Endothelial cell of umbilical vein (primary cell): ENCODE measurements around the gene ZNF611. TPM values are rescaled to one million over a fixed set of nuclear protein-coding genes. Genes with fewer than 3 reads are reported as not detected.

Source experiments
- BruUV-seq: library from RNA; stranded (reverse); fragments of 400-500 nt; replicated peaks from 2 replicates; lab custom pipeline; 2021; lab: Mats Ljungman, UMichigan
- CTCF ChIA-PET: fragments of 300-600, 350-600 bp; sonication (Branson Sonifier 250); formaldehyde crosslinking; loops from one replicate; lab custom pipeline; 2021; ENCODE audit warnings: antibody characterized with exemption, inconsistent platforms; lab: Charles Lee
- POLR2A ChIA-PET: fragments of 300-600, 350-600 bp; sonication (Branson Sonifier 250); formaldehyde crosslinking; loops from one replicate; lab custom pipeline; 2021; ENCODE audit warnings: antibody characterized with exemption, inconsistent platforms; lab: Charles Lee
- DNase-seq: peaks from one replicate; pipeline ENCODE4 v3.0.0-alpha.2; 2011; ENCODE audit warnings: low read depth, low spot score
- FAIRE-seq: peaks from 2 replicates; lab custom pipeline; 2011; peaks lifted over from hg19 to GRCh38; lab: Jason Lieb, UNC
- H2AFZ ChIP-seq: 2 replicates; pipeline ENCODE4 v1.6.0; 2012; ENCODE audit warnings: low read depth, low read length, control low read depth, inconsistent platforms
- H3K27ac ChIP-seq: 2 replicates; pipeline ENCODE4 v1.5.1; 2011; ENCODE audit warnings: low read depth, mild to moderate bottlenecking, control low read depth, low read length, moderate library complexity; ENCODE audit not compliant: insufficient read depth
- H3K27me3 ChIP-seq, 2 experiments: 2 replicates each; pipeline versions ENCODE4 v1.6.0 to v1.6.1; 2011; ENCODE audit warnings: low read length in 2 of 2, mixed read lengths in 1 of 2; ENCODE audit not compliant: control insufficient read depth in 2 of 2, insufficient read depth in 2 of 2
- H3K36me3 ChIP-seq, 2 experiments: 2 replicates in 1 of 2; 3 replicates in 1 of 2; pipeline ENCODE4 v1.5.1; 2011; ENCODE audit warnings: low read length in 2 of 2, mild to moderate bottlenecking in 1 of 2, moderate library complexity in 1 of 2; ENCODE audit not compliant: control insufficient read depth in 2 of 2, insufficient read depth in 2 of 2; ENCODE audit errors: extremely low read depth in 1 of 2
- H3K4me1 ChIP-seq: 3 replicates; pipeline ENCODE4 v1.5.1; 2011; ENCODE audit warnings: mild to moderate bottlenecking, low read length; ENCODE audit not compliant: control insufficient read depth, insufficient read depth; ENCODE audit errors: extremely low read depth
- H3K4me2 ChIP-seq: 2 replicates; pipeline ENCODE4 v1.6.1; 2011; ENCODE audit warnings: low read length, control low read depth, mixed read lengths; ENCODE audit not compliant: insufficient read depth
- H3K4me3 ChIP-seq, 3 experiments: fragments of 200-600 bp in 1 of 3; sonication (generic), shearing (Covaris generic) in 1 of 3; replicated peaks in 1 of 3; 2 replicates each; pipeline ENCODE4 v1.5.1; 2011 to 2016; ENCODE audit warnings: control low read depth in 3 of 3, low read length in 3 of 3, mild to moderate bottlenecking in 2 of 3, inconsistent platforms in 1 of 3, low read depth in 1 of 3, moderate library complexity in 1 of 3; ENCODE audit not compliant: insufficient read depth in 1 of 3
- H3K79me2 ChIP-seq: 2 replicates; pipeline ENCODE4 v1.6.0; 2012; ENCODE audit warnings: low read length, inconsistent platforms; ENCODE audit not compliant: control insufficient read depth, insufficient read depth
- H3K9ac ChIP-seq: replicated peaks from 2 replicates; pipeline ENCODE3; 2011; ENCODE audit warnings: low read length, control low read depth; ENCODE audit not compliant: insufficient read depth; ENCODE audit errors: extremely low read depth
- H3K9me1 ChIP-seq: replicated peaks from 3 replicates; pipeline ENCODE4 v1.6.0; 2011; ENCODE audit warnings: mild to moderate bottlenecking, low read length; ENCODE audit not compliant: control insufficient read depth, insufficient read depth; ENCODE audit errors: extremely low read depth
- H3K9me3 ChIP-seq: replicated peaks from 2 replicates; pipeline ENCODE4 v1.5.1; 2012; ENCODE audit warnings: low read length, inconsistent platforms; ENCODE audit not compliant: control insufficient read depth, insufficient read depth
- H4K20me1 ChIP-seq: replicated peaks from 2 replicates; pipeline ENCODE3; 2011; ENCODE audit warnings: mild to moderate bottlenecking, low read length; ENCODE audit not compliant: control insufficient read depth, insufficient read depth; ENCODE audit errors: extremely low read depth
- EZH2 ChIP-seq: IDR thresholded peaks from 2 replicates; pipeline ENCODE4 v1.6.1; 2012; ENCODE audit warnings: borderline replicate concordance, low read depth, mild to moderate bottlenecking, moderate library complexity, low read length, inconsistent platforms; ENCODE audit not compliant: severe bottlenecking
- FOS ChIP-seq: IDR thresholded peaks from 2 replicates; pipeline ENCODE4 v1.6.1; 2011; ENCODE audit warnings: mild to moderate bottlenecking, low read length, moderate library complexity, borderline replicate concordance; ENCODE audit not compliant: insufficient read depth
- GATA2 ChIP-seq: IDR thresholded peaks from 2 replicates; pipeline ENCODE4 v1.7.0; 2011; ENCODE audit warnings: low read depth, mild to moderate bottlenecking, moderate library complexity, mixed read lengths, low read length; ENCODE audit not compliant: insufficient read length, insufficient read depth
- JUN ChIP-seq: IDR thresholded peaks from 2 replicates; pipeline ENCODE4 v1.6.1; 2011; ENCODE audit warnings: borderline replicate concordance, low read depth; ENCODE audit not compliant: insufficient read length, insufficient read depth
- MYC ChIP-seq: IDR thresholded peaks from one replicate; pipeline ENCODE4 v1.6.1; 2011; ENCODE audit warnings: mild to moderate bottlenecking, low read depth, low read length
- POLR2A ChIP-seq: IDR thresholded peaks from 2 replicates; pipeline ENCODE4 v1.6.1; 2012; ENCODE audit warnings: low read depth, mild to moderate bottlenecking, control low read depth, low read length
- POLR2AphosphoS5 ChIP-seq: IDR thresholded peaks from 2 replicates; pipeline ENCODE4 v1.6.1; 2012; ENCODE audit warnings: low read depth, mild to moderate bottlenecking, control low read depth, low read length, moderate library complexity; ENCODE audit not compliant: insufficient read depth
- dilution Hi-C: fragments of 300-500 bp; cut with MboI; formaldehyde crosslinking; loops from one replicate; pipeline ENCODE4 v1.15.0; 2019; ENCODE audit warnings: low sequenced_read_pairs; ENCODE audit not compliant: extremely low pct_ligation_motif_present
- intact Hi-C: fragments of 100-400 bp; cut with micrococcal nuclease; formaldehyde crosslinking; loops from one replicate; pipeline ENCODE4 v1.10.0; 2022
- polyA plus RNA-seq, 4 experiments: library from polyadenylated mRNA; depleted of rRNA in 3 of 4; stranded (reverse) in 3 of 4; unstranded in 1 of 4; fragments of >200 nt; gene quantifications; 2 replicates each; pipeline versions ENCODE4 v1.2.1 to v1.2.3, GENCODE V29; 2011 to 2012; ENCODE audit warnings: missing spikeins in 1 of 4
- total RNA-seq: library from RNA; stranded (reverse); gene quantifications from 2 replicates; pipeline ENCODE4 v1.2.3, GENCODE V29; 2021
- TF ChIP-seq, protein P1 (sequence below), 2 donors: IDR thresholded peaks; 1 replicate in 1 of 2; 2 replicates in 1 of 2; pipeline ENCODE4 v1.5.1; 2011; ENCODE audit warnings: low read length in 2 of 2, mild to moderate bottlenecking in 2 of 2, moderate library complexity in 2 of 2, control low read depth in 1 of 2, inconsistent platforms in 1 of 2, low read depth in 1 of 2; ENCODE audit not compliant: insufficient read depth in 1 of 2; ENCODE audit errors: extremely low read depth in 1 of 2
- TF ChIP-seq, protein P2 (sequence below): IDR thresholded peaks from 2 replicates; pipeline ENCODE4 v1.6.1; 2011; ENCODE audit not compliant: insufficient read depth, insufficient read length

Gene ZNF611
- total and polyA plus RNA-seq, 2 donors (not counting 3 experiments of a cell fraction or from before 2014, with no cell fraction given) = 3.1 to 20.0 TPM

DNA sequence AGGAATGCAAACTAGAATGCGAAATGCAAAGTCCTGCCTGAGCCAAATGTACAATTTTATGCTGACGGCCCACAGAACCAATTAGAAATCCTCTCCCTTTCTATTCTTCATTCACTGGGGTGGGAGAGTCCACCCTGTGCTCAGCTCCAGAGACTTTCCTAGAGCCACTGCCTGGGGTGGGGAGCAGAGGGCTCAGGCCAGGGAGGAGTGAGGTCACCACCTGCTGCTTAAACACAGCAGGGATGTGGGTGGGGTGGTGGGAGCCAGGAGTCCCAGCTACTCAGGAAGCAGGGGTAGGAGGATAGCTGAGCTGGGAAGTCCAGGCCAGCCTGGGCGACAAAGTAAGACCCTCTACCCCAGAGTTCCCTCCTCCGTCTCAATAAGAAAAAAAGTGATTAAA is 69.8 kb downstream of the ZNF611 start:
- DNase-seq (no peak), FAIRE-seq (no peak)
- Histone ChIP-seq H2AFZ (no peak overlapping the region), H3K4me2 (no peak overlapping the region), H3K27me3 (no peaks in the 10 kb centered on the region), H4K20me1 (no peaks in the 10 kb centered on the region), H3K9ac (no peak overlapping the region), H3K9me3 (no peaks in the 10 kb centered on the region), H3K79me2 (peaks cover 40% of the 10 kb centered on the region), H3K4me3 (no peak overlapping the region), H3K36me3 (peaks cover 0 to 5% of the 10 kb centered on the region in 2 experiments), H3K27ac (no peak overlapping the region), H3K9me1 (no peaks in the 10 kb centered on the region), H3K4me1 (no peaks in the 10 kb centered on the region)
- ChIA-PET CTCF (no interaction called here), POLR2A (no interaction called here)
- TF ChIP-seq POLR2A = no peak
- TF ChIP-seq, protein P1, sequence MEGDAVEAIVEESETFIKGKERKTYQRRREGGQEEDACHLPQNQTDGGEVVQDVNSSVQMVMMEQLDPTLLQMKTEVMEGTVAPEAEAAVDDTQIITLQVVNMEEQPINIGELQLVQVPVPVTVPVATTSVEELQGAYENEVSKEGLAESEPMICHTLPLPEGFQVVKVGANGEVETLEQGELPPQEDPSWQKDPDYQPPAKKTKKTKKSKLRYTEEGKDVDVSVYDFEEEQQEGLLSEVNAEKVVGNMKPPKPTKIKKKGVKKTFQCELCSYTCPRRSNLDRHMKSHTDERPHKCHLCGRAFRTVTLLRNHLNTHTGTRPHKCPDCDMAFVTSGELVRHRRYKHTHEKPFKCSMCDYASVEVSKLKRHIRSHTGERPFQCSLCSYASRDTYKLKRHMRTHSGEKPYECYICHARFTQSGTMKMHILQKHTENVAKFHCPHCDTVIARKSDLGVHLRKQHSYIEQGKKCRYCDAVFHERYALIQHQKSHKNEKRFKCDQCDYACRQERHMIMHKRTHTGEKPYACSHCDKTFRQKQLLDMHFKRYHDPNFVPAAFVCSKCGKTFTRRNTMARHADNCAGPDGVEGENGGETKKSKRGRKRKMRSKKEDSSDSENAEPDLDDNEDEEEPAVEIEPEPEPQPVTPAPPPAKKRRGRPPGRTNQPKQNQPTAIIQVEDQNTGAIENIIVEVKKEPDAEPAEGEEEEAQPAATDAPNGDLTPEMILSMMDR (IDR thresholded peaks at IDR 0.05; ENCODE audit: extremely low read depth in 1 of 2, insufficient read depth in 1 of 2, low read depth in 1 of 2, low read length in 2 of 2) = no peak
- no peak for TF ChIP-seq GATA2
- TF ChIP-seq, protein P2, sequence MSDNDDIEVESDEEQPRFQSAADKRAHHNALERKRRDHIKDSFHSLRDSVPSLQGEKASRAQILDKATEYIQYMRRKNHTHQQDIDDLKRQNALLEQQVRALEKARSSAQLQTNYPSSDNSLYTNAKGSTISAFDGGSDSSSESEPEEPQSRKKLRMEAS = no peak
- no peak for TF ChIP-seq MYC
- TF ChIP-seq JUN = no peak
- no peak for TF ChIP-seq FOS
- TF ChIP-seq POLR2AphosphoS5 = no peak
- TF ChIP-seq EZH2 = no peak
- intact Hi-C loops (no loop called here), dilution Hi-C loops (no loop called here)
- BruUV-seq = no TSS peak
